Aorta (tissue), 5 donors: ENCODE results near the gene CCR5AS.

ENCODE experiments used
- ATAC-seq: fragments of 200-7000 bp; cut with Tn5 transposase; one replicate; pipeline ENCODE4 v1.9.1; 2022; ENCODE audit warnings: moderate library complexity; ENCODE audit not compliant: low FRiP score
- DNase-seq, 2 donors: peaks; one replicate each; pipeline ENCODE4 v3.0.0-alpha.2; 2020
- H3K27ac ChIP-seq, 2 donors: one replicate each; pipeline ENCODE4 v1.5.1; 2013; ENCODE audit warnings: low read length in 2 of 2, mild to moderate bottlenecking in 2 of 2, moderate library complexity in 2 of 2, control low read depth in 1 of 2, inconsistent platforms in 1 of 2, low read depth in 1 of 2
- H3K27me3 ChIP-seq, 2 donors: one replicate each; pipeline ENCODE4 v1.6.1; 2013; ENCODE audit warnings: control low read depth in 1 of 2, low read length in 1 of 2, mild to moderate bottlenecking in 1 of 2, moderate library complexity in 1 of 2; ENCODE audit not compliant: insufficient read depth in 2 of 2, control insufficient read depth in 1 of 2
- H3K36me3 ChIP-seq, 2 donors: one replicate each; pipeline ENCODE4 v1.6.1; 2013; ENCODE audit warnings: control low read depth in 1 of 2, low read length in 1 of 2, mild to moderate bottlenecking in 1 of 2; ENCODE audit not compliant: insufficient read depth in 2 of 2, control insufficient read depth in 1 of 2
- H3K4me1 ChIP-seq, 2 donors: one replicate each; pipeline ENCODE4 v1.6.1; 2013; ENCODE audit warnings: low read length in 2 of 2, control low read depth in 1 of 2, mild to moderate bottlenecking in 1 of 2, moderate library complexity in 1 of 2; ENCODE audit not compliant: insufficient read depth in 2 of 2, control insufficient read depth in 1 of 2
- H3K4me3 ChIP-seq, 2 donors: one replicate each; pipeline ENCODE4 v1.5.1; 2013; ENCODE audit warnings: low read length in 2 of 2, control low read depth in 1 of 2, mild to moderate bottlenecking in 1 of 2
- H3K9me3 ChIP-seq: one replicate; pipeline ENCODE4 v1.6.1; 2013; ENCODE audit warnings: mild to moderate bottlenecking, low read length; ENCODE audit not compliant: control insufficient read depth
- WGBS, 2 donors: extraction: QIAGEN DNeasy Blood & Tissue Kit; methylation state at CpG; one replicate each; pipeline ENCODE4 v1.1.7; 2013; 5-methylcytosine and 5-hydroxymethylcytosine counted together
- intact Hi-C, 2 donors: fragments of 100-400 bp; cut with DNase I; formaldehyde crosslinking; loops; one replicate each; pipeline versions ENCODE4 v1.14.2 to v1.15.0; 2022
- donor health status: healthy with polysubstance abuse.
- donor health status: Bipolar disorder and iron deficiency.
- donor health status: DM: no; HTN: no; CAD: no.
- donor health status: DM: no; HTN: no; CAD: no.
- donor health status: DM: yes; HTN: yes; CAD: no.

Gene CCR5AS

GRCh38 chr3:46400000-46400734 lies 6.7 kb downstream of the CCR5AS start:
- DNase-seq (no peak), ATAC-seq (no peak)
- intact Hi-C loops, result no loop called here
- no peak overlapping the region for H3K4me3 ChIP-seq
- H3K36me3 ChIP-seq, result no peaks in the 10 kb centered on the region
- H3K27ac ChIP-seq, result no peak overlapping the region
- H3K27me3 ChIP-seq, result no peaks in the 10 kb centered on the region
- peaks cover 2% of the 10 kb centered on the region for H3K9me3 ChIP-seq
- no peaks in the 10 kb centered on the region for H3K4me1 ChIP-seq
- WGBS, 2 donors, result 58 to 71% methylated on average over 8 of the region's 8 CpGs

GRCh38 chr3:46399557-46399956 lies 7.3 kb downstream of the CCR5AS start:
- ATAC-seq (no peak), DNase-seq (no peak)
- 50 to 52% methylated on average over 2 of the region's 2 CpGs for WGBS, 2 donors
- H3K4me3 ChIP-seq, result no peak overlapping the region
- no peaks in the 10 kb centered on the region for H3K36me3 ChIP-seq
- peaks cover 2% of the 10 kb centered on the region for H3K9me3 ChIP-seq
- H3K4me1 ChIP-seq, result no peaks in the 10 kb centered on the region
- no peaks in the 10 kb centered on the region for H3K27me3 ChIP-seq
- no peak overlapping the region for H3K27ac ChIP-seq
- intact Hi-C loops, result no loop called here

- Histone ChIP-seq H3K27ac (no peak overlapping the region), H3K4me1 (no peaks in the 10 kb centered on the region), H3K27me3 (no peaks in the 10 kb centered on the region), H3K4me3 (no peak overlapping the region), H3K36me3 (no peaks in the 10 kb centered on the region), H3K9me3 (peaks cover 2% of the 10 kb centered on the region)
- ATAC-seq (no peak), DNase-seq (no peak)
- intact Hi-C loops, result no loop called here
- WGBS, 2 donors, result 53% methylated on average over 2 of the region's 2 CpGs
Measured at GRCh38 chr3:46399098-46399497, 7.8 kb downstream of the CCR5AS start.

- Histone ChIP-seq H3K27ac (no peak overlapping the region), H3K4me1 (no peaks in the 10 kb centered on the region), H3K9me3 (peaks cover under 1% of the 10 kb centered on the region), H3K36me3 (no peaks in the 10 kb centered on the region), H3K4me3 (no peak overlapping the region), H3K27me3 (no peaks in the 10 kb centered on the region)
- WGBS, 2 donors, result 88% methylated on average over 6 of the region's 6 CpGs
- ATAC-seq, result no peak
- DNase-seq, result no peak
- intact Hi-C loops, result no loop called here
Measured at GRCh38 chr3:46398186-46398955, 8.5 kb downstream of the CCR5AS start.

- Histone ChIP-seq H3K4me1 (no peaks in the 10 kb centered on the region), H3K9me3 (no peaks in the 10 kb centered on the region), H3K27ac (no peak overlapping the region), H3K36me3 (no peaks in the 10 kb centered on the region), H3K27me3 (no peaks in the 10 kb centered on the region), H3K4me3 (no peak overlapping the region)
- ATAC-seq (no peak), DNase-seq (no peak)
- intact Hi-C loops, result no loop called here
- 90 to 94% methylated on average over 7 of the region's 7 CpGs for WGBS, 2 donors
Measured at GRCh38 chr3:46397111-46397510, 9.8 kb downstream of the CCR5AS start.

GRCh38 chr3:46395766-46396530 lies 10.9 kb downstream of the CCR5AS start:
- Histone ChIP-seq H3K9me3 (no peaks in the 10 kb centered on the region), H3K36me3 (no peaks in the 10 kb centered on the region), H3K4me3 (no peak overlapping the region), H3K27me3 (no peaks in the 10 kb centered on the region), H3K4me1 (no peaks in the 10 kb centered on the region), H3K27ac (no peak overlapping the region)
- no peak for DNase-seq
- no peak for ATAC-seq
- WGBS, 2 donors, result 62 to 63% methylated on average over 6 of the region's 6 CpGs
- intact Hi-C loops, result no loop called here

- intact Hi-C loops, result no loop called here
- DNase-seq (no peak), ATAC-seq (no peak)
- no peaks in the 10 kb centered on the region for H3K27me3 ChIP-seq
- no peaks in the 10 kb centered on the region for H3K9me3 ChIP-seq
- H3K36me3 ChIP-seq, result no peaks in the 10 kb centered on the region
- no peak overlapping the region for H3K4me3 ChIP-seq
- 70 to 75% methylated on average over 6 of the region's 6 CpGs for WGBS, 2 donors
- no peaks in the 10 kb centered on the region for H3K4me1 ChIP-seq
- H3K27ac ChIP-seq, result no peak overlapping the region
Measured at GRCh38 chr3:46395210-46395661, 11.6 kb downstream of the CCR5AS start.

- ATAC-seq (no peak), DNase-seq (no peak)
- H3K4me3 ChIP-seq, result no peak overlapping the region
- WGBS, 2 donors, result 76 to 79% methylated on average over 8 of the region's 8 CpGs
- H3K27ac ChIP-seq, result no peak overlapping the region
- no peaks in the 10 kb centered on the region for H3K36me3 ChIP-seq
- no peaks in the 10 kb centered on the region for H3K9me3 ChIP-seq
- intact Hi-C loops, result no loop called here
- no peaks in the 10 kb centered on the region for H3K4me1 ChIP-seq
- peaks cover 0 to 2% of the 10 kb centered on the region in 2 donors for H3K27me3 ChIP-seq
Measured at GRCh38 chr3:46393554-46394434, 13.1 kb downstream of the CCR5AS start.
